Fibroblast of lung (primary cell): ENCODE measurements around the gene TSGA10.

Source experiments
- EZH2 ChIP-seq: IDR thresholded peaks from 2 replicates; pipeline ENCODE4 v1.5.1; 2012; ENCODE audit warnings: low read length, control low read depth, mild to moderate bottlenecking; ENCODE audit errors: missing control alignments
- TF ChIP-seq, protein P1 (sequence below), 2 donors: IDR thresholded peaks in 1 of 2; conservative IDR thresholded peaks in 1 of 2; 1 replicate in 1 of 2; 2 replicates in 1 of 2; pipeline ENCODE4 v1.5.1; 2011 to 2012; ENCODE audit warnings: low read length in 2 of 2, control low read depth in 1 of 2, inconsistent platforms in 1 of 2, low read depth in 1 of 2, mild to moderate bottlenecking in 1 of 2

DNA sequence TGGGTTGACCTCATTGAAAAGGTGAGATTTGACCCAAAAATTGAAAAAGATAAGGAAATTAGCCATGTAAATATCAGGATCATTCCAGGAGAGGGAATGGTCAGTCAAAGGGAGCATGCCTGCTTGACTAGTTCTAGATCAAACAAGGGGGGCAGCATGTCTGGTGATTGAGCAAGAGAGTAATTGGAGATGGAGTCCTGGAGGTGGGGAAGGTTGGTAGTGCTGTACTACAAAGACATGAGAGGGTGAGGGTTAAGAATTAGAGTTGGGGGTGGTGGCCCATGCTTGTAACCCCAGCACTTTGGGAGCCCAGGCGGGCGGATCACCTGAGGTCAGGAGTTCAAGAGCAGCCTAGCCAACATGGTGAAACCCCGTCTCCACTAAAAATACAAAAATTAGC lies 28.3 kb upstream of the TSGA10 start:
- TF ChIP-seq, protein P1, sequence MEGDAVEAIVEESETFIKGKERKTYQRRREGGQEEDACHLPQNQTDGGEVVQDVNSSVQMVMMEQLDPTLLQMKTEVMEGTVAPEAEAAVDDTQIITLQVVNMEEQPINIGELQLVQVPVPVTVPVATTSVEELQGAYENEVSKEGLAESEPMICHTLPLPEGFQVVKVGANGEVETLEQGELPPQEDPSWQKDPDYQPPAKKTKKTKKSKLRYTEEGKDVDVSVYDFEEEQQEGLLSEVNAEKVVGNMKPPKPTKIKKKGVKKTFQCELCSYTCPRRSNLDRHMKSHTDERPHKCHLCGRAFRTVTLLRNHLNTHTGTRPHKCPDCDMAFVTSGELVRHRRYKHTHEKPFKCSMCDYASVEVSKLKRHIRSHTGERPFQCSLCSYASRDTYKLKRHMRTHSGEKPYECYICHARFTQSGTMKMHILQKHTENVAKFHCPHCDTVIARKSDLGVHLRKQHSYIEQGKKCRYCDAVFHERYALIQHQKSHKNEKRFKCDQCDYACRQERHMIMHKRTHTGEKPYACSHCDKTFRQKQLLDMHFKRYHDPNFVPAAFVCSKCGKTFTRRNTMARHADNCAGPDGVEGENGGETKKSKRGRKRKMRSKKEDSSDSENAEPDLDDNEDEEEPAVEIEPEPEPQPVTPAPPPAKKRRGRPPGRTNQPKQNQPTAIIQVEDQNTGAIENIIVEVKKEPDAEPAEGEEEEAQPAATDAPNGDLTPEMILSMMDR (conservative IDR thresholded peaks at IDR 0.05 in 1 of 2, IDR thresholded peaks at IDR 0.05 in 1 of 2; ENCODE audit: low read depth in 1 of 2, low read length in 2 of 2) = no peak
- no peak for TF ChIP-seq EZH2
